Stimulated activated CD4-positive, alpha-beta T cell treated with anti-CD3 and anti-CD28 coated beads, Interleukin-2, amount 100 ng/mL, for 24 hours (primary cell): ENCODE results near the gene ABHD5.
A peak's percentile ranks its signal among the peaks of the same experiment; 100 is the strongest.

Source experiments
- DNase-seq, 2 donors: peaks; one replicate each; pipeline ENCODE4 v3.0.0-alpha.2; 2020

ABHD5 gene

GRCh38 chr3:43686700-43687498, 3.8 kb upstream of the ABHD5 start:
- no peak for DNase-seq

- no peak for DNase-seq
Observed at GRCh38 chr3:43687499-43687811, 3.3 kb upstream of the ABHD5 start.

GRCh38 chr3:43688245-43688650, 2.5 kb upstream of the ABHD5 start:
- no peak for DNase-seq

GRCh38 chr3:43689166-43689565, 1.6 kb upstream of the ABHD5 start:
- no peak for DNase-seq

GRCh38 chr3:43689766-43690399, 855 bp upstream of the ABHD5 start:
- no peak for DNase-seq

- peak; percentile 40 to 53 for DNase-seq
Observed at GRCh38 chr3:43691120-43691995, 620 bp downstream of the ABHD5 start.

GRCh38 chr3:43692085-43692855, 1.5 kb downstream of the ABHD5 start:
- no peak for DNase-seq

- DNase-seq = no peak
Observed at GRCh38 chr3:43692971-43693370, 2.2 kb downstream of the ABHD5 start.

- DNase-seq = no peak
Observed at GRCh38 chr3:43693594-43693993, 2.9 kb downstream of the ABHD5 start.

GRCh38 chr3:43695443-43695842, 4.7 kb downstream of the ABHD5 start:
- no peak for DNase-seq

- no peak for DNase-seq
Observed at GRCh38 chr3:43695863-43696262, 5.1 kb downstream of the ABHD5 start.

- DNase-seq = no peak
Observed at GRCh38 chr3:43696441-43696840, 5.7 kb downstream of the ABHD5 start.

GRCh38 chr3:43696881-43697280, 6.1 kb downstream of the ABHD5 start:
- DNase-seq = no peak

GRCh38 chr3:43699864-43700263, 9.1 kb downstream of the ABHD5 start:
- DNase-seq = no peak

GRCh38 chr3:43704697-43705096, 14.0 kb downstream of the ABHD5 start:
- DNase-seq = no peak

GRCh38 chr3:43706342-43706741, 15.6 kb downstream of the ABHD5 start:
- DNase-seq = no peak

GRCh38 chr3:43707266-43707665, 16.5 kb downstream of the ABHD5 start:
- no peak for DNase-seq

- DNase-seq = no peak
Observed at GRCh38 chr3:43707998-43708397, 17.3 kb downstream of the ABHD5 start.

GRCh38 chr3:43709022-43709421, 18.3 kb downstream of the ABHD5 start:
- DNase-seq = no peak

- no peak for DNase-seq
Observed at GRCh38 chr3:43710607-43711006, 19.9 kb downstream of the ABHD5 start.

- no peak for DNase-seq
Observed at GRCh38 chr3:43718296-43718695, 27.6 kb downstream of the ABHD5 start.

- no peak for DNase-seq
Observed at GRCh38 chr3:43723121-43723734, 32.5 kb downstream of the ABHD5 start.

GRCh38 chr3:43726521-43726920, 35.8 kb downstream of the ABHD5 start:
- no peak for DNase-seq
